Measurements from ENCODE around the gene TTC9B. TPM values are rescaled to one million over a fixed set of nuclear protein-coding genes. Genes with fewer than 3 reads are reported as not detected.

The TTC9B gene
- total and polyA plus RNA-seq, 2 of the 8 experiments (the other 6 are each of a cell fraction or from before 2014, with no cell fraction given), result 0.26 TPM; not detected in 1

GRCh38 chr19:40266119-40266518 lies 47.9 kb upstream of the TTC9B start:
- DNase-seq (ENCODE audit: low read depth in 1 of 2, low spot score in 2 of 2) (no peak), FAIRE-seq (no peak)
- no peak overlapping the region for H3K9ac ChIP-seq (replicated peaks in 1 of 4; ENCODE audit: extremely low read depth in 1 of 4, low read depth in 3 of 4, low read length in 3 of 4)
- H2AFZ ChIP-seq (ENCODE audit: low read length), result no peak overlapping the region
- peaks cover 0 to 7% (median 1%) of the 10 kb centered on the region in 4 experiments; a peak in 3 of 7 replicates for H3K4me1 ChIP-seq (replicated peaks in 1 of 4; ENCODE audit: control insufficient read depth in 3 of 4, insufficient read depth in 4 of 4, low read length in 3 of 4)
- no peak overlapping the region for H2BK15ac ChIP-seq (ENCODE audit: low read length)
- no peak overlapping the region for H3K4ac ChIP-seq (replicated peaks; ENCODE audit: insufficient read length, low read depth, low read length)
- H3K27me3 ChIP-seq (replicated peaks in 1 of 4; ENCODE audit: control insufficient read depth in 3 of 4, extremely low read depth in 1 of 4, insufficient read depth in 3 of 4, low read length in 3 of 4), result no peaks in the 10 kb centered on the region
- H3K14ac ChIP-seq (ENCODE audit: insufficient read length), result no peak overlapping the region
- peaks cover 2 to 24% of the 10 kb centered on the region in 2 experiments for H4K20me1 ChIP-seq (replicated peaks in 1 of 2; ENCODE audit: control insufficient read depth in 1 of 2, insufficient read depth in 2 of 2, low read length in 2 of 2)
- H3K4me3 ChIP-seq (ENCODE audit: extremely low read depth in 1 of 4, insufficient read depth in 2 of 4, low read depth in 3 of 4, low read length in 4 of 4), result no peak overlapping the region
- H3K56ac ChIP-seq (replicated peaks; ENCODE audit: insufficient read length, low read depth, low read length), result no peak overlapping the region
- no peaks in the 10 kb centered on the region; the same call in 1 of the 2 replicates for H3K23me2 ChIP-seq (ENCODE audit: low read depth, low read length)
- no peak overlapping the region for H4K91ac ChIP-seq (replicated peaks; ENCODE audit: insufficient read length, low read length)
- no peak overlapping the region for H2BK20ac ChIP-seq (ENCODE audit: low read length)
- peaks cover 0 to 20% (median 5%) of the 10 kb centered on the region in 4 experiments; a peak in 3 of 8 replicates for H3K36me3 ChIP-seq (ENCODE audit: control insufficient read depth in 2 of 4, insufficient read depth in 4 of 4, low read length in 3 of 4)
- POLR2A ChIA-PET (ENCODE audit: partially characterized antibody), result interaction anchor here (0.6 to 3.0 kb wide), 4 partner anchors 15 to 26 kb away, joined by 3 to 8 read pairs (median 4); no protein-coding TSS in a partner anchor
- no peak overlapping the region for H3K23ac ChIP-seq (ENCODE audit: insufficient read length)
- H2BK120ac ChIP-seq (replicated peaks; ENCODE audit: low read depth, low read length), result no peak overlapping the region
- H2BK12ac ChIP-seq (ENCODE audit: low read depth, low read length), result no peak overlapping the region
- 87% methylated on average over 17 of the region's 17 CpGs; no CpG with 5 or more reads in 1 of the 2 experiments for WGBS, 2 experiments (ENCODE audit: extremely low coverage in 1 of 2, insufficient coverage in 1 of 2, insufficient read length in 1 of 2, insufficient replicate concordance in 2 of 2, low coverage in 1 of 2, low lambda C conversion rate in 2 of 2, missing lambda C conversion rate in 1 of 2)
- H4K8ac ChIP-seq (ENCODE audit: extremely low read depth, insufficient read depth, low read length), result peak overlapping the region; percentile 69; the same call in 1 of the 2 replicates
- H3K79me1 ChIP-seq (ENCODE audit: low read depth, low read length), result peaks cover 19% of the 10 kb centered on the region
- peaks cover 0 to 21% of the 10 kb centered on the region in 2 experiments; a peak in 1 of 4 replicates for H3K79me2 ChIP-seq (ENCODE audit: control insufficient read depth in 1 of 2, insufficient read depth in 2 of 2, low read length in 2 of 2)
- H4K5ac ChIP-seq (ENCODE audit: insufficient read length, low read depth, low read length), result no peak overlapping the region
- H3K9me3 ChIP-seq (ENCODE audit: insufficient read depth in 2 of 2, low read depth in 1 of 2, low read length in 1 of 2), result no peaks in the 10 kb centered on the region
- H2AK5ac ChIP-seq (ENCODE audit: low read depth, low read length), result no peak overlapping the region
- H3K27ac ChIP-seq (ENCODE audit: low read depth, low read length), result no peak overlapping the region
- CTCF ChIA-PET (ENCODE audit: partially characterized antibody), result interaction anchor here (1.1 to 3.1 kb wide), 7 partner anchors 9 to 49 kb away, joined by 3 to 11 read pairs (median 9); partner anchors contain the start of gene TTC9B
- H2BK5ac ChIP-seq (ENCODE audit: low read depth, low read length), result no peak overlapping the region; the same call in 1 of the 2 replicates
- no peak overlapping the region for H3K18ac ChIP-seq (ENCODE audit: extremely low read depth, low read length)
- no peak overlapping the region for H3K4me2 ChIP-seq (ENCODE audit: insufficient read depth in 1 of 2, low read depth in 2 of 2, low read length in 2 of 2)
- TF ChIP-seq SRF (IDR thresholded peaks at IDR 0.05; ENCODE audit: low read depth, low read length), result no peak
- TF ChIP-seq SP1 (IDR thresholded peaks at IDR 0.05; ENCODE audit: low read depth, low read length), result no peak
- TF ChIP-seq HDAC6 (IDR thresholded peaks at IDR 0.05; ENCODE audit: low read depth, low read length), result no peak
- TF ChIP-seq RXRA (IDR thresholded peaks at IDR 0.05; ENCODE audit: insufficient read depth, low read depth, low read length), result no peak
- TF ChIP-seq CEBPB (IDR thresholded peaks at IDR 0.05; ENCODE audit: low read depth, low read length), result no peak
- TF ChIP-seq SIX5 (IDR thresholded peaks at IDR 0.05; ENCODE audit: low read depth, low read length), result no peak
- no peak for TF ChIP-seq E2F6 (IDR thresholded peaks at IDR 0.05)
- TF ChIP-seq TBP (IDR thresholded peaks at IDR 0.05; ENCODE audit: low read depth, low read length), result no peak
- TF ChIP-seq TAF1 (IDR thresholded peaks at IDR 0.05; ENCODE audit: low read depth, low read length), result no peak
- TF ChIP-seq ASH2L (IDR thresholded peaks at IDR 0.05; ENCODE audit: low read length), result no peak
- TF ChIP-seq PHF8 (conservative IDR thresholded peaks at IDR 0.05; ENCODE audit: low read depth, low read length), result no peak
- no peak for TF ChIP-seq SAP30 (IDR thresholded peaks at IDR 0.05; ENCODE audit: insufficient read depth, insufficient replicate concordance, low read length)
- TF ChIP-seq TEAD4 (IDR thresholded peaks at IDR 0.05; ENCODE audit: low read depth, low read length), result no peak
- TF ChIP-seq NANOG (IDR thresholded peaks at IDR 0.05; ENCODE audit: insufficient read depth, low read depth, low read length, poor library complexity, severe bottlenecking), result no peak

All from H1 (cell line).